Kidney epithelial cell (primary cell): Measurements from ENCODE around the gene LRTM2. TPM values are rescaled to one million over a fixed set of nuclear protein-coding genes. Genes with fewer than 3 reads are reported as not detected.

ENCODE experiments used
- DNase-seq: peaks from one replicate; pipeline ENCODE4 v3.0.0-alpha.2; 2010; ENCODE audit warnings: low read depth
- H3K27me3 ChIP-seq: 2 replicates; pipeline ENCODE4 v1.6.0; 2011; ENCODE audit warnings: low read length; ENCODE audit not compliant: control insufficient read depth, insufficient read depth
- H3K36me3 ChIP-seq: 2 replicates; pipeline ENCODE4 v1.5.1; 2011; ENCODE audit warnings: low read length; ENCODE audit not compliant: control insufficient read depth, insufficient read depth
- H3K4me3 ChIP-seq: 2 replicates; pipeline ENCODE4 v1.5.1; 2011; ENCODE audit warnings: low read depth, mild to moderate bottlenecking, control low read depth, low read length
- CTCF ChIP-seq: IDR thresholded peaks from 2 replicates; pipeline ENCODE4 v1.5.1; 2011; ENCODE audit warnings: mild to moderate bottlenecking, moderate library complexity, low read length, control low read depth, inconsistent platforms; ENCODE audit not compliant: insufficient read depth, poor library complexity, severe bottlenecking
- total RNA-seq: library from RNA; depleted of rRNA; stranded (reverse); fragments of >200 nt; gene quantifications from 2 replicates; pipeline ENCODE4 v1.2.3, GENCODE V29; 2015

Gene LRTM2
- total RNA-seq, result not detected in 2 replicates

DNA sequence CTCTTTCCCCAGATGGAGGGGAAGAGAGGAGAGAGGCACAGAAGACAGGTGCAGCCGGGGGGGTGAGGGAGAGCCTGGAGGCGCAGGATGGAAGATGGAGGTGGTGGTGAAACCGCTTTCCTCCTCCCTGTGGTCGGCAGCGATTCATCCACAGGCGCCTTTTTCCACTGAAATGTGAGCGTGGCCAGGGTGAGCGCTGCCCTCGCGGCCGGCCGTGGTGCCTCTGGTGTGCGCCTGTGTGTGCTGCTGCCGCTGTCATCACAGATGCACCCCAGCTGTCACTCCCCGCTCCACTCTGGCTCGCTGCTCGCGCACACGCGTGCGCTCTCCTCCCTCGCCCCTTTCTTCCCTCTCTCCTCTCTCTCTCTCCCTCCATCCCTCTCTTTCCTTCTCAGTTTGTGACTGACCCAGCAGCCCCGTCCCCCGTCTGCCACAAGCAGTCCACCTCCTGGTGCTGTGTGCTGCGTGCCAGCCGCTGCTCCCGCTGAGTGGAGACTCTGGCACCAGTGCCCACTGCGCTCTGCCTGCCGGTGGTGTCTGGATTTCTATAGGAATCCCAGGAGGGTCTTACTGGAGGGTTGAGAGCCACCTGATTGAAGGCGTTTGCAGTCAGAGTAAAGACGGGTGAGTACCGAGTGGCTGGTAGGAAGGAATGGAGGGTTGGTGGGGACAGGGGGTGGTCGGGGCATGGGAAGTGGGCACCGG lies at the start of gene LRTM2:
Gene LRTM2, plus strand, starts transcription at position 375 of the 705 bp plus-strand sequence. CDS start 7,584 bp downstream, outside the sequence.
- TF ChIP-seq CTCF, result no peak
- no peak for DNase-seq
- Histone ChIP-seq H3K4me3 (no peak within 1 kb of the TSS), H3K36me3 (no peaks in the 10 kb centered on the region), H3K27me3 (peaks cover 55% of the 10 kb centered on the region)

DNA sequence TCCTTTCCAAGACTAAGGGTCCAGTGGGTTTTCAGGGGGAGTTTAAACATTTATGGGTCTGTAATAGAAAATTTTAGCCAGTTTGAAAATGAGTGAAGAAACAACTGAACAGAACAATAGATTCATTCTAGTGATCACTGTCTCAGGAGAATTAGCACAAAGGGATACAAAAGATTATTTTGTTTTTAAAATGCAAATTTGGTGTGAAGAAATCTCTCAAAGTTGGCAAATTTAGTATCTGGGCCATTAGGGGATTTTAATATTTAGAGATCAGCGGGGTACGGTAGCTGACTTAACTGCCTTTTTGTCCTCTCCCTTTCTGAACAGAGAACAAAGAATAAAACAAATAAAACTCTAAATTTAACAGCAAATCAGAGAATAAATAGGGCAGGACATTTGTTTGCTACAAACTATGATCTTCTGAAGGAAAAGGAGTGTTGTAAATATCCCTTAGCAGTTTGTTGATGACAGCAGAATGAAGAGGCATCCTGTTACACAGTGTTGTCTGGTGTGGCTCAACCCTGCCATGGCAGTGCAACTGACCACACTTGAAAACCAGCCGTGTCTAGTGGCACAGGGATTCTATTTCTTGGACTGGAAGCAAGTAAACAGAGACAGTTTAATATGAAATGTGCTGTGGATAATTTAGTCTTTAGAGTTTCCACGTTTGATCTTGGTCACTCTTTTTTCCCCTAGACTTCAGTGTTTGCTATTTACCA lies 46.3 kb upstream of the LRTM2 start:
- no peak for DNase-seq
- Histone ChIP-seq H3K36me3 (no peaks in the 10 kb centered on the region), H3K4me3 (no peak overlapping the region), H3K27me3 (no peaks in the 10 kb centered on the region)
- no peak for TF ChIP-seq CTCF

- Histone ChIP-seq H3K36me3 (no peaks in the 10 kb centered on the region), H3K27me3 (no peaks in the 10 kb centered on the region), H3K4me3 (no peak overlapping the region)
- no peak for DNase-seq
- TF ChIP-seq CTCF, result no peak
Observed at GRCh38 chr12:1776170-1776921, 44.0 kb upstream of the LRTM2 start.

- Histone ChIP-seq H3K36me3 (no peaks in the 10 kb centered on the region), H3K4me3 (no peak overlapping the region), H3K27me3 (no peaks in the 10 kb centered on the region)
- DNase-seq, result no peak
- TF ChIP-seq CTCF, result no peak
Observed at GRCh38 chr12:1777798-1778197, 42.6 kb upstream of the LRTM2 start.

DNA sequence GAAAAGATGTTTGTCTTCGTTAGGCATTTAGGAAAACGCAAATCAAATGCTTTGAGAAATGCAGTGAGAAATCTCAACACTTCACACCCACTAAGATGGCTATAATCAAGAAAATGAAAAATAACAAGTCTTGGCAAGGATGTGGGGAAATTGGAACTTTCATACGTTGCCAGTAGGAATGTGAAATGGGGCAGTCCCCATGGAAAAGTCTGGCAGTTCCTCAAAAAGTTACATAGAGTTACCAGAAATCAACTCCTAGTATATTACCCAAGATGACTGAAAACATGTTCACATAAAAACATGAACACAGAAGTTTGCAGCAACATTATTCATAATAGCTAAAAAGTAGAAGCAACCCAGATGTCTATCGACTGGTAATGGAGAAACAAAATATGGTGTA lies 41.5 kb upstream of the LRTM2 start:
- TF ChIP-seq CTCF, result no peak

More for the DNA sequence above, 41.5 kb upstream of the LRTM2 start:
- Histone ChIP-seq H3K27me3 (no peaks in the 10 kb centered on the region), H3K4me3 (no peak overlapping the region), H3K36me3 (no peaks in the 10 kb centered on the region)
- DNase-seq, result no peak
